OCI-LY3 (cell line): ENCODE measurements around the gene PEX26.
"Not testable (repeated sequence)": the region's sequence is repeated elsewhere in the genome, so short reads cannot be mapped to it uniquely, and the experiment has no call there.

Experiments used
- H2AFZ ChIP-seq: fragments of 200-600, 300-600 bp; shearing (Covaris generic); 2 replicates; pipeline ENCODE4 v1.6.0; 2014; ENCODE audit warnings: antibody characterized with exemption, low read depth, low read length
- H3K27ac ChIP-seq: fragments of 200-600, 300-600 bp; sonication (generic); 2 replicates; pipeline ENCODE4 v1.5.1; 2014; ENCODE audit warnings: mild to moderate bottlenecking, low read length, moderate library complexity, mixed read lengths
- H3K27me3 ChIP-seq: fragments of 200-600, 300-600 bp; sonication (generic); 2 replicates; pipeline ENCODE4 v1.6.1; 2014; ENCODE audit warnings: low read depth, low read length, mixed read lengths
- H3K36me3 ChIP-seq: fragments of 200-600, 300-600 bp; sonication (generic); replicated peaks from 2 replicates; pipeline ENCODE3; 2014; ENCODE audit warnings: low read depth, low read length, mixed read lengths
- H3K4me1 ChIP-seq: fragments of 300-600, 200-600 bp; sonication (generic); 2 replicates; pipeline ENCODE4 v1.6.1; 2014; ENCODE audit warnings: low read length, mixed read lengths
- H3K4me2 ChIP-seq: fragments of 200-600, 300-600 bp; sonication (generic); 2 replicates; pipeline ENCODE4 v1.6.1; 2014; ENCODE audit warnings: low read length, mixed read lengths
- H3K4me3 ChIP-seq: fragments of 300-600, 200-600 bp; sonication (generic); 2 replicates; pipeline ENCODE4 v1.5.1; 2014; ENCODE audit warnings: antibody characterized with exemption, mild to moderate bottlenecking, low read length, moderate library complexity
- H3K79me2 ChIP-seq: fragments of 300-600, 200-600 bp; shearing (Covaris generic); 2 replicates; pipeline ENCODE4 v1.6.1; 2014; ENCODE audit warnings: mild to moderate bottlenecking, low read length, mixed read lengths
- H3K9ac ChIP-seq: fragments of 300-600, 200-600 bp; shearing (Covaris generic); 2 replicates; pipeline ENCODE4 v1.6.0; 2014; ENCODE audit warnings: mild to moderate bottlenecking, low read length, moderate library complexity
- H3K9me3 ChIP-seq: fragments of 200-600, 300-600 bp; shearing (Covaris generic); 2 replicates; pipeline ENCODE4 v1.6.1; 2014; ENCODE audit warnings: low read length, mixed read lengths; ENCODE audit not compliant: insufficient read depth
- H4K20me1 ChIP-seq: fragments of 200-600, 300-600 bp; sonication (generic); 2 replicates; pipeline ENCODE4 v1.6.1; 2016; ENCODE audit warnings: low read length, mixed read lengths; ENCODE audit not compliant: insufficient read depth
- EZH2phosphoT487 ChIP-seq: fragments of 200-600 bp; shearing (Covaris generic); IDR thresholded peaks from 2 replicates; pipeline ENCODE4 v1.6.1; 2018; ENCODE audit warnings: antibody characterized with exemption, mixed run types, low read depth
- TF ChIP-seq, protein P1 (sequence below): fragments of 200-600, 300-600 bp; sonication (generic); IDR thresholded peaks from 2 replicates; pipeline ENCODE4 v1.5.1; 2014; ENCODE audit warnings: antibody characterized with exemption, low read length, low read depth

The PEX26 gene

DNA sequence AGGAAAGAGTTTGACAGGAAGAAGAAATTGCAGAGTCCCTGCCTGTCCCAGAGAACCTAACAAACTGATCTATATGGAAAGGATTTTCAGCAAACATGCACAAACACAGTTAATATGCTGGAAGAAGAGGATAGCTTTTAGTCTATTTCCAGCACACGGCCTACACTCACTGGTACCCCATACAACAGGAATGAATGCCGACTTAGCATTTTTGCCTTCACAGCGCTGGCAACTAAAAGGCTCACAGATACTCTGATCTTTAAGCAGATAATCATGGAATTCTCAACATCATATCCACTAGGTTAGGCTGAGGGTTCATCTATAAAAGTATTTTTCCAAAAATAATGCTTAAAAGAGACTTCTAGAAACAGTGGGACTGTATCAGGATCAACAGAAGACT is 23.0 kb downstream of the PEX26 start:
- peaks cover 37% of the 10 kb centered on the region for H3K36me3 ChIP-seq
- no peaks in the 10 kb centered on the region for H3K27me3 ChIP-seq
- no peak overlapping the region for H3K4me2 ChIP-seq
- no peak overlapping the region for H2AFZ ChIP-seq
- no peak overlapping the region for H3K9ac ChIP-seq
- no peaks in the 10 kb centered on the region for H3K79me2 ChIP-seq
- peaks cover 14% of the 10 kb centered on the region for H3K9me3 ChIP-seq
- peaks cover 30% of the 10 kb centered on the region for H3K4me1 ChIP-seq
- no peak overlapping the region for H3K4me3 ChIP-seq
- H3K27ac ChIP-seq: no peak overlapping the region
- TF ChIP-seq, protein P1, sequence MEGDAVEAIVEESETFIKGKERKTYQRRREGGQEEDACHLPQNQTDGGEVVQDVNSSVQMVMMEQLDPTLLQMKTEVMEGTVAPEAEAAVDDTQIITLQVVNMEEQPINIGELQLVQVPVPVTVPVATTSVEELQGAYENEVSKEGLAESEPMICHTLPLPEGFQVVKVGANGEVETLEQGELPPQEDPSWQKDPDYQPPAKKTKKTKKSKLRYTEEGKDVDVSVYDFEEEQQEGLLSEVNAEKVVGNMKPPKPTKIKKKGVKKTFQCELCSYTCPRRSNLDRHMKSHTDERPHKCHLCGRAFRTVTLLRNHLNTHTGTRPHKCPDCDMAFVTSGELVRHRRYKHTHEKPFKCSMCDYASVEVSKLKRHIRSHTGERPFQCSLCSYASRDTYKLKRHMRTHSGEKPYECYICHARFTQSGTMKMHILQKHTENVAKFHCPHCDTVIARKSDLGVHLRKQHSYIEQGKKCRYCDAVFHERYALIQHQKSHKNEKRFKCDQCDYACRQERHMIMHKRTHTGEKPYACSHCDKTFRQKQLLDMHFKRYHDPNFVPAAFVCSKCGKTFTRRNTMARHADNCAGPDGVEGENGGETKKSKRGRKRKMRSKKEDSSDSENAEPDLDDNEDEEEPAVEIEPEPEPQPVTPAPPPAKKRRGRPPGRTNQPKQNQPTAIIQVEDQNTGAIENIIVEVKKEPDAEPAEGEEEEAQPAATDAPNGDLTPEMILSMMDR: no peak
- no peak for TF ChIP-seq EZH2phosphoT487
- no peaks in the 10 kb centered on the region for H4K20me1 ChIP-seq

DNA sequence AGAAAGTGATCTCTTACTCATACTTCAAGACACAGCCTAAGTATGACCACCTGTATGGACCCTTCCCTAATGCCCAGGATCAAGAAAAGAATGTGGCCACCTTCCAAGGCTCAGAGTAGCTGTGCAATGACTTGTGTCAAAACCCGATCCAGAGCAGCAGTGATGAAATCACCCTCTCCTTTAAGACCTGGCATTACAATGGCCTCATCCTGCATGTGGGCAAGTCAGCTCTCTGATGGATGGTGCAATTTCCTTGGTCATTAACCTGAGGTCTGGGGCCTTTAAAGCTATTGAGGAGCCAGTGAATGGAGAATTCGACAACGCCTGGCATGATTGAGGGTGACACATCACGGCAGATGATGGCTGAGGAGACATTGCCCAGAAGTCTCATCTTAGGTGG is 23.7 kb downstream of the PEX26 start:
- peaks cover 37% of the 10 kb centered on the region for H3K36me3 ChIP-seq
- no peaks in the 10 kb centered on the region for H3K27me3 ChIP-seq
- H3K4me1 ChIP-seq: peaks cover 25% of the 10 kb centered on the region
- H3K4me3 ChIP-seq: no peak overlapping the region
- no peak overlapping the region for H2AFZ ChIP-seq
- no peaks in the 10 kb centered on the region for H4K20me1 ChIP-seq
- no peaks in the 10 kb centered on the region for H3K79me2 ChIP-seq
- H3K9ac ChIP-seq: no peak overlapping the region
- no peak overlapping the region for H3K4me2 ChIP-seq
- no peak overlapping the region for H3K27ac ChIP-seq
- peaks cover 18% of the 10 kb centered on the region for H3K9me3 ChIP-seq
- TF ChIP-seq, protein P1: no peak
- TF ChIP-seq EZH2phosphoT487: no peak

DNA sequence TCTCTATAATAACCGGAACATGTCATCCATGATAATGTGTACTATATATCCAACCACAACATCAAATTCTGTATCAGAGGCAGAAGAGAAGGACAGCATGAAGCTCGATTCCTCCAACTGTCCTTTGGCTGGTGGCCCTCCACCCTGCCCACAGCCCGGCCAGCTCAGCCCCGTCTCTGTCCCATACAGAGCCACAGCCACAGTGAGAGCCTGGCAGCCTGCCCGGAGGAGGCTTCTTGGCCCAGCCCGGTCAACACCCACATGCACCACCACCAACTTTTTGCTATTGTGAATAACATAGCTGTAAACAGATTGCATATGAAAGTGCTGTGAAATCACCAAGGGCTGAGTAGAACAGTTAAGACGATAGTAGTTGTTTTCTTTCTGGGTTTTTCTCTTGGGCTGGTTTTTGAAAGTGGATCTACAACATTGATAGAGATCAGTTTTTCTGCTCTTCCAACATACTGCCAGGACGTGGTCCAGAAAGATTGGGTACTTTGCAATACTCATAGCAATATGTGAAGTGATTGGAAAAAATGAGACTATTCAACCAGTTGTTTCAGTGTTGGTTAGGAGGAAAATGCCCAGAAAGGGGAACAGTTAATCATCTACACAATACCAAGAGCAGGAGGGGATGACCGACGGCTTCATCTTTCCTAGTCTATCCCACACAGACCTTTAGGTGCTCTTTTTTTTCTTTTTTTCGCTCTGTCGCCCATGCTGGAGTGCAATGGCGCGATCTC is 25.9 kb downstream of the PEX26 start:
- peak overlapping the region; percentile 5; the same call in 1 of the 2 replicates for H3K9ac ChIP-seq
- H3K4me3 ChIP-seq: no peak overlapping the region; the same call in 1 of the 2 replicates
- TF ChIP-seq, protein P1: no peak
- no peak for TF ChIP-seq EZH2phosphoT487
- H3K36me3 ChIP-seq: peaks cover 37% of the 10 kb centered on the region
- H3K27ac ChIP-seq: peak overlapping the region; percentile 43
- H2AFZ ChIP-seq: no peak overlapping the region
- peaks cover 29% of the 10 kb centered on the region for H3K9me3 ChIP-seq
- H3K79me2 ChIP-seq: no peaks in the 10 kb centered on the region
- H3K27me3 ChIP-seq: no peaks in the 10 kb centered on the region
- no peaks in the 10 kb centered on the region for H4K20me1 ChIP-seq
- peak overlapping the region; percentile 47 for H3K4me2 ChIP-seq
- H3K4me1 ChIP-seq: peaks cover 19% of the 10 kb centered on the region

DNA sequence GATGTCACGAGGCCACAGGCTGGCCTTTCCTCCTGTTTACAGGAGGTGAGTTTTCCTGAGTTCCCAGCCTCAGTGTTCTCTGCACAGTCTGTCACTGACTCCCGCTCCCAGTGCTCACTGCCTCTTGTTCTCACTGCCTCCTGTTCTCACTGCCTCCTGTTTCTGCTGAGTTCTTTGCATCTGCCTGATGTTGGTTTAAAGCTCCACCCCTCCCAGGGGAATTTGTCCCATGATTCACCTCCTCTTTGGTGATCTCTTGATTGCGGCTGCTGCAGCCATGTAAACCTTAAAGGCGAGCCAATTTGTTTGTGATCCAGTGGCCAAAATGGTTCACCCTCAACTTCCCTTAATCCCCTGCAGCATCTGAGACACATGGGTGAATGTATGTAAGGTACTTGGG is 26.8 kb downstream of the PEX26 start:
- Histone ChIP-seq H3K79me2 (no peaks in the 10 kb centered on the region), H3K27me3 (no peaks in the 10 kb centered on the region), H3K9ac (no peak overlapping the region), H3K27ac (peak overlapping the region; percentile 43), H3K9me3 (peaks cover 29% of the 10 kb centered on the region), H3K4me1 (peaks cover 19% of the 10 kb centered on the region), H2AFZ (no peak overlapping the region), H3K4me2 (peak overlapping the region; percentile 47; the same call in 1 of the 2 replicates), H4K20me1 (no peaks in the 10 kb centered on the region), H3K4me3 (no peak overlapping the region; the same call in 1 of the 2 replicates), H3K36me3 (peaks cover 37% of the 10 kb centered on the region)
- TF ChIP-seq, protein P1: no peak
- no peak for TF ChIP-seq EZH2phosphoT487

DNA sequence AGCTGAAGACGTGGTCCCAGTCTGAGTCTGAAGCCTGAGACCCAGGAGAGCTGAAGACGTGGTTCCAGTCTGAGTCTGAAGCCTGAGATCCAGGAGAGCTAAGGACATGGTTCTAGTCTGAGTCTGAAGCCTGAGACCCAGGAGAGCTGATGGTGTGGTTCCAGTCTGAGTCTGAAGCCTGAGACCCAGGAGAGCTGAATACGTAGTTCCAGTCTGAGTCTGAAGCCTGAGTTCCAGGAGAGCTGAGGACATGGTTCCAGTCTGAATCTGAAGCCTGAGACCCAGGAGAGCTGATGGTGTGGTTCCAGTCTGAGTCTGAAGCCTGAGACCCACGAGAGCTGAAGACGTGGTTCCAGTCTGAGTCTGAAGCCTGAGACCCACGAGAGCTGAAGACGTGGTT is 28.2 kb downstream of the PEX26 start:
- H4K20me1 ChIP-seq, H3K27me3 ChIP-seq, H2AFZ ChIP-seq, H3K9ac ChIP-seq, H3K4me2 ChIP-seq, H3K4me3 ChIP-seq, H3K79me2 ChIP-seq, H3K27ac ChIP-seq: not testable (repeated sequence)
- Histone ChIP-seq H3K9me3 (peaks cover 29% of the 10 kb centered on the region), H3K4me1 (peaks cover 19% of the 10 kb centered on the region), H3K36me3 (peaks cover 34% of the 10 kb centered on the region)

DNA sequence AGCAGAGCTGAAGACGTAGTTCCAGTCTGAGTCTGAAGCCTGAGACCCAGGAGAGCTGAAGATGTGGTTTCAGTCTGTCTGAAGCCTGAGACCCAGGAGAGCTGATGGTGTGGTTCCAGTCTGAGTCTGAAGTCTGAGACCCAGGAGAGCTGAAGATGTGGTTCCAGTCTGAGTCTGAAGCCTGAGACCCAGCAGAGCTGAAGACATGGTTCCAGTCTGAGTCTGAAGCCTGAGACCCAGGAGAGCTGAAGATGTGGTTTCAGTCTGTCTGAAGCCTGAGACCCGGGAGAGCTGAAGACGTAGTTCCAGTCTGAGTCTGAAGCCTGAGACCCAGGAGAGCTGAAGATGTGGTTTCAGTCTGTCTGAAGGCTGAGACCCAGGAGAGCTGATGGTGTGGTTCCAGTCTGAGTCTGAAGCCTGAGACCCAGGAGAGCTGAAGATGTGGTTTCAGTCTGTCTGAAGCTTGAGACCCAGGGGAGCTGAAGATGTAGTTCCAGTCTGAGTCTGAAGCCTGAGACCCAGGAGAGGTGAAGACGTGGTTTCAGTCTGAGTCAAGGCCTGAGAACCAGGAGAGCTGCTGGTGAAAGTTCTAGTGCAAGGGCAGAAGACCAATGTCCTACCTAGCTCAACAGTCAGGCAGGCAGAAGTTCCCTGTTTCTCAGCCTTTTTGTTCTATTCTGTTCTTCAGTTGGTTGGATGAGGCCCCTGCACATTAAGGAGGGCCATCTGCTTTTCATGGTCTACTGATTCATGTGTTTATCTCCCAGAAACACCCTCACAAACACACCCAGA is 29.0 kb downstream of the PEX26 start:
- not testable (repeated sequence) for H4K20me1 ChIP-seq, H3K27me3 ChIP-seq, H3K79me2 ChIP-seq, H3K4me2 ChIP-seq, H3K9ac ChIP-seq, H2AFZ ChIP-seq, H3K4me3 ChIP-seq
- Histone ChIP-seq H3K27ac (peak overlapping the region; percentile 59), H3K9me3 (peaks cover 29% of the 10 kb centered on the region), H3K4me1 (peaks cover 19% of the 10 kb centered on the region), H3K36me3 (peaks cover 34% of the 10 kb centered on the region)
